C4-2B (cell line): ENCODE measurements around the gene CCDC78.

Experiments used
- ZFX ChIP-seq: fragments of 450-650 bp; IDR thresholded peaks from 2 replicates; pipeline ENCODE4 v1.6.1; 2017
- TF ChIP-seq, protein P1 (sequence below): fragments of 450-650 bp; conservative IDR thresholded peaks from 2 replicates; pipeline ENCODE4 v1.5.1; 2017; ENCODE audit warnings: mild to moderate bottlenecking

DNA sequence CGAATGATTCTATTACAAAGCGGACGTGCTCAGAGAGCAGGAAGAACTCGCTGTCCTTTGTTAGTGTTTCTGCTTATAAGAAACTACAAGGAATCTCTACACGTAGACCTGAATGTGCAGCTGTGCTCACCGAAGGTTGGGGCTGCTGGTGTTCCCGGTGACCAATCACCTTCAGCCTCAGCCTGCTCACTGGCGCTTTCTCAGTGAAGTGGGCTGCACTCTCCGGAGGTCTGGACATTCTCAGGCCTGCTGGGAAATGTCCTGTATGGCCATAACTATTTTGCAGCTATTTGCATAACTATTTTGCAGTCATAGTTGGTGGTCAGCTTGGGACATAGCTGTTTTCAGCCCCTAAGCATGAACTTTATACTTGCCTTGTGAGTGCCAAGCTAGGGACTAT lies 24.2 kb upstream of the CCDC78 start:
- TF ChIP-seq, protein P1, sequence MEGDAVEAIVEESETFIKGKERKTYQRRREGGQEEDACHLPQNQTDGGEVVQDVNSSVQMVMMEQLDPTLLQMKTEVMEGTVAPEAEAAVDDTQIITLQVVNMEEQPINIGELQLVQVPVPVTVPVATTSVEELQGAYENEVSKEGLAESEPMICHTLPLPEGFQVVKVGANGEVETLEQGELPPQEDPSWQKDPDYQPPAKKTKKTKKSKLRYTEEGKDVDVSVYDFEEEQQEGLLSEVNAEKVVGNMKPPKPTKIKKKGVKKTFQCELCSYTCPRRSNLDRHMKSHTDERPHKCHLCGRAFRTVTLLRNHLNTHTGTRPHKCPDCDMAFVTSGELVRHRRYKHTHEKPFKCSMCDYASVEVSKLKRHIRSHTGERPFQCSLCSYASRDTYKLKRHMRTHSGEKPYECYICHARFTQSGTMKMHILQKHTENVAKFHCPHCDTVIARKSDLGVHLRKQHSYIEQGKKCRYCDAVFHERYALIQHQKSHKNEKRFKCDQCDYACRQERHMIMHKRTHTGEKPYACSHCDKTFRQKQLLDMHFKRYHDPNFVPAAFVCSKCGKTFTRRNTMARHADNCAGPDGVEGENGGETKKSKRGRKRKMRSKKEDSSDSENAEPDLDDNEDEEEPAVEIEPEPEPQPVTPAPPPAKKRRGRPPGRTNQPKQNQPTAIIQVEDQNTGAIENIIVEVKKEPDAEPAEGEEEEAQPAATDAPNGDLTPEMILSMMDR: no peak
- TF ChIP-seq ZFX: no peak
